ENCODE results near the gene APLP2. TPM values are rescaled to one million over a fixed set of nuclear protein-coding genes. Genes with fewer than 3 reads are reported as not detected.
"Not testable (repeated sequence)": the region's sequence is repeated elsewhere in the genome, so short reads cannot be mapped to it uniquely, and the experiment has no call there.

The APLP2 gene
- total RNA-seq, 2 donors from 2014 or later, result 31.2 to 34.0 TPM

- Mint-ChIP-seq H3K4me1 (no peaks in the 10 kb centered on the region), H3K36me3 (ENCODE audit: low read depth) (no peaks in the 10 kb centered on the region), H3K9me3 (peaks cover 4% of the 10 kb centered on the region), H3K27me3 (peaks cover 10% of the 10 kb centered on the region), H3K27ac (no peak overlapping the region), H3K4me3 (no peak overlapping the region)
- no peak for ATAC-seq (replicated peaks)
Measured at GRCh38 chr11:130179396-130180306, 110.0 kb downstream of the APLP2 start.

GRCh38 chr11:130180491-130180890 lies 110.8 kb downstream of the APLP2 start:
- Mint-ChIP-seq H3K27me3 (peaks cover 6% of the 10 kb centered on the region), H3K36me3 (ENCODE audit: low read depth) (no peaks in the 10 kb centered on the region), H3K4me3 (no peak overlapping the region), H3K9me3 (no peaks in the 10 kb centered on the region), H3K4me1 (no peaks in the 10 kb centered on the region), H3K27ac (no peak overlapping the region)
- peak; percentile 42 for ATAC-seq (replicated peaks)

- Mint-ChIP-seq H3K27ac (no peak overlapping the region), H3K27me3 (peaks cover 6% of the 10 kb centered on the region), H3K4me1 (no peaks in the 10 kb centered on the region), H3K36me3 (ENCODE audit: low read depth) (no peaks in the 10 kb centered on the region), H3K4me3 (no peak overlapping the region), H3K9me3 (no peaks in the 10 kb centered on the region)
- ATAC-seq (replicated peaks), result no peak
Measured at GRCh38 chr11:130180896-130181294, 111.2 kb downstream of the APLP2 start.

GRCh38 chr11:130181295-130182272 lies 111.9 kb downstream of the APLP2 start:
- H3K36me3 Mint-ChIP-seq (ENCODE audit: low read depth), result no peaks in the 10 kb centered on the region
- no peaks in the 10 kb centered on the region for H3K9me3 Mint-ChIP-seq
- peaks cover 6% of the 10 kb centered on the region for H3K27me3 Mint-ChIP-seq
- ATAC-seq (replicated peaks), result no peak
- H3K4me1 Mint-ChIP-seq, result no peaks in the 10 kb centered on the region
- no peak overlapping the region for H3K4me3 Mint-ChIP-seq
- no peak overlapping the region for H3K27ac Mint-ChIP-seq

- Mint-ChIP-seq H3K9me3 (no peaks in the 10 kb centered on the region), H3K4me3 (no peak overlapping the region), H3K27ac (no peak overlapping the region), H3K27me3 (peaks cover 6% of the 10 kb centered on the region), H3K36me3 (ENCODE audit: low read depth) (no peaks in the 10 kb centered on the region), H3K4me1 (no peaks in the 10 kb centered on the region)
- ATAC-seq (replicated peaks), result no peak
Measured at GRCh38 chr11:130183878-130184610, 114.3 kb downstream of the APLP2 start.

- Mint-ChIP-seq H3K27me3 (peaks cover 6% of the 10 kb centered on the region), H3K4me3 (no peak overlapping the region), H3K27ac (no peak overlapping the region), H3K36me3 (ENCODE audit: low read depth) (no peaks in the 10 kb centered on the region), H3K4me1 (no peaks in the 10 kb centered on the region), H3K9me3 (no peaks in the 10 kb centered on the region)
- no peak for ATAC-seq (replicated peaks)
Measured at GRCh38 chr11:130187096-130187495, 117.4 kb downstream of the APLP2 start.

- H3K27ac Mint-ChIP-seq, result no peak overlapping the region
- no peak for ATAC-seq (replicated peaks)
Measured at GRCh38 chr11:130188047-130188446, 118.4 kb downstream of the APLP2 start.

GRCh38 chr11:130188585-130189347 lies 119.1 kb downstream of the APLP2 start:
- no peak overlapping the region for H3K27ac Mint-ChIP-seq
- H3K36me3 Mint-ChIP-seq (ENCODE audit: low read depth), result no peaks in the 10 kb centered on the region
- H3K9me3 Mint-ChIP-seq, result no peaks in the 10 kb centered on the region
- no peaks in the 10 kb centered on the region for H3K4me1 Mint-ChIP-seq
- ATAC-seq (replicated peaks), result no peak
- H3K27me3 Mint-ChIP-seq, result peaks cover 5% of the 10 kb centered on the region
- H3K4me3 Mint-ChIP-seq, result no peak overlapping the region

More at GRCh38 chr11:130188047-130188446, 118.4 kb downstream of the APLP2 start:
- no peaks in the 10 kb centered on the region for H3K36me3 Mint-ChIP-seq (ENCODE audit: low read depth)
- H3K4me3 Mint-ChIP-seq, result no peak overlapping the region
- peaks cover 6% of the 10 kb centered on the region for H3K27me3 Mint-ChIP-seq
- H3K4me1 Mint-ChIP-seq, result no peaks in the 10 kb centered on the region
- no peaks in the 10 kb centered on the region for H3K9me3 Mint-ChIP-seq

GRCh38 chr11:130189492-130190210 lies 120.0 kb downstream of the APLP2 start:
- H3K36me3 Mint-ChIP-seq (ENCODE audit: low read depth), result no peaks in the 10 kb centered on the region

GRCh38 chr11:130190371-130190881 lies 120.7 kb downstream of the APLP2 start:
- no peaks in the 10 kb centered on the region for H3K27me3 Mint-ChIP-seq
- no peak overlapping the region for H3K4me3 Mint-ChIP-seq
- ATAC-seq (replicated peaks), result no peak
- H3K4me1 Mint-ChIP-seq, result no peaks in the 10 kb centered on the region
- H3K9me3 Mint-ChIP-seq, result no peaks in the 10 kb centered on the region
- H3K27ac Mint-ChIP-seq, result no peak overlapping the region
- H3K36me3 Mint-ChIP-seq (ENCODE audit: low read depth), result no peaks in the 10 kb centered on the region

More at GRCh38 chr11:130189492-130190210, 120.0 kb downstream of the APLP2 start:
- Mint-ChIP-seq H3K4me3 (no peak overlapping the region), H3K4me1 (no peaks in the 10 kb centered on the region), H3K27ac (no peak overlapping the region), H3K9me3 (no peaks in the 10 kb centered on the region), H3K27me3 (no peaks in the 10 kb centered on the region)
- no peak for ATAC-seq (replicated peaks)

- no peak overlapping the region for H3K27ac Mint-ChIP-seq
- no peaks in the 10 kb centered on the region for H3K4me1 Mint-ChIP-seq
- no peak overlapping the region for H3K4me3 Mint-ChIP-seq
- no peak for ATAC-seq (replicated peaks)
- H3K36me3 Mint-ChIP-seq (ENCODE audit: low read depth), result no peaks in the 10 kb centered on the region
- no peaks in the 10 kb centered on the region for H3K9me3 Mint-ChIP-seq
- no peaks in the 10 kb centered on the region for H3K27me3 Mint-ChIP-seq
Measured at GRCh38 chr11:130191896-130192295, 122.2 kb downstream of the APLP2 start.

GRCh38 chr11:130192845-130193267 lies 123.2 kb downstream of the APLP2 start:
- Mint-ChIP-seq H3K4me3 (no peak overlapping the region), H3K4me1 (no peaks in the 10 kb centered on the region), H3K27ac (no peak overlapping the region), H3K36me3 (ENCODE audit: low read depth) (no peaks in the 10 kb centered on the region), H3K27me3 (no peaks in the 10 kb centered on the region), H3K9me3 (no peaks in the 10 kb centered on the region)
- no peak for ATAC-seq (replicated peaks)

- not testable (repeated sequence) for H3K4me3 Mint-ChIP-seq; H3K4me1 Mint-ChIP-seq; H3K36me3 Mint-ChIP-seq (ENCODE audit: low read depth); H3K27ac Mint-ChIP-seq; ATAC-seq (replicated peaks); H3K27me3 Mint-ChIP-seq; H3K9me3 Mint-ChIP-seq
Measured at GRCh38 chr11:130193551-130193950, 123.9 kb downstream of the APLP2 start.
